HCT116 (cell line): ENCODE data around the gene HK1. TPM values are rescaled to one million over a fixed set of nuclear protein-coding genes. Genes with fewer than 3 reads are reported as not detected.

Experiments used
- ATAC-seq: fragments of 200-7000 bp; cut with Tn5 transposase; 2 replicates; pipeline ENCODE4 v1.9.1; 2020; ENCODE audit warnings: mild to moderate bottlenecking, moderate library complexity
- BruUV-seq: library from RNA; stranded (reverse); fragments of 400-500 nt; replicated peaks from 2 replicates; lab custom pipeline; 2021; lab: Mats Ljungman, UMichigan
- CTCF ChIA-PET: fragments of 300-600 bp; sonication (Branson Sonifier 250); formaldehyde crosslinking; loops from one replicate; lab custom pipeline; 2021; ENCODE audit warnings: antibody characterized with exemption; lab: Charles Lee
- POLR2A ChIA-PET: fragments of 300-600, 350-600 bp; sonication (Branson Sonifier 250); formaldehyde crosslinking; loops from one replicate; lab custom pipeline; 2021; ENCODE audit warnings: antibody characterized with exemption; lab: Charles Lee
- RAD21 ChIA-PET, 2 experiments: fragments of 300-600 bp; sonication (Branson Sonifier 250); formaldehyde crosslinking; loops; one replicate each; lab custom pipeline; 2023; ENCODE audit warnings: low total read pairs in 2 of 2; ENCODE audit not compliant: uncharacterized antibody in 2 of 2, unreplicated experiment in 2 of 2, low non-redundant PET in 1 of 2; lab: Charles Lee
- DNase-seq: peaks from one replicate; pipeline ENCODE4 v3.0.0-alpha.2; 2010; ENCODE audit warnings: low read depth, low spot score
- H2AFZ ChIP-seq: fragments of 200-600 bp; shearing (Covaris generic), sonication (generic); 2 replicates; pipeline ENCODE4 v1.6.1; 2017; ENCODE audit warnings: low read depth, mixed run types, mixed read lengths, antibody characterized with exemption, low read length; ENCODE audit not compliant: poor library complexity, severe bottlenecking
- H3K27ac ChIP-seq: 2 replicates; pipeline ENCODE4 v1.5.1; 2012; ENCODE audit warnings: low read depth, low read length
- H3K27me3 ChIP-seq: fragments of 200-600 bp; sonication (generic); 2 replicates; pipeline ENCODE4 v1.6.1; 2016; ENCODE audit warnings: mixed run types, low read length, mixed read lengths; ENCODE audit not compliant: insufficient read depth
- H3K36me3 ChIP-seq, 2 experiments: fragments of 200-500 bp in 1 of 2; fragments of 200-600 bp in 1 of 2; sonication (Bioruptor generic) in 1 of 2; sonication (generic) in 1 of 2; 2 replicates each; pipeline versions ENCODE4 v1.5.1 to v1.6.1; 2014 to 2016; ENCODE audit warnings: low read length in 2 of 2, inconsistent platforms in 1 of 2, mixed read lengths in 1 of 2, mixed run types in 1 of 2; ENCODE audit not compliant: insufficient read depth in 2 of 2, control insufficient read depth in 1 of 2
- H3K4me1 ChIP-seq, 2 experiments: fragments of 200-600 bp in 1 of 2; sonication (generic) in 1 of 2; 2 replicates each; pipeline versions ENCODE4 v1.5.1 to v1.6.1; 2012 to 2017; ENCODE audit warnings: low read length in 2 of 2, inconsistent platforms in 1 of 2, mild to moderate bottlenecking in 1 of 2, mixed read lengths in 1 of 2, mixed run types in 1 of 2, moderate library complexity in 1 of 2; ENCODE audit not compliant: insufficient read depth in 2 of 2, control insufficient read depth in 1 of 2
- H3K4me2 ChIP-seq: fragments of 200-600 bp; sonication (generic); 2 replicates; pipeline ENCODE4 v1.6.1; 2017; ENCODE audit warnings: mixed run types, low read length, mixed read lengths
- H3K4me3 ChIP-seq, 2 experiments: fragments of 200-600 bp in 1 of 2; sonication (generic) in 1 of 2; replicated peaks in 1 of 2; 2 replicates each; pipeline ENCODE4 v1.5.1; 2011 to 2016; ENCODE audit warnings: low read length in 2 of 2, control low read depth in 1 of 2, low read depth in 1 of 2, mild to moderate bottlenecking in 1 of 2, mixed read lengths in 1 of 2, mixed run types in 1 of 2
- H3K79me2 ChIP-seq: fragments of 200-600 bp; sonication (generic); 2 replicates; pipeline ENCODE4 v1.6.1; 2017; ENCODE audit warnings: mild to moderate bottlenecking, mixed run types, low read length, moderate library complexity, mixed read lengths; ENCODE audit not compliant: insufficient read depth
- H3K9ac ChIP-seq: fragments of 200-600 bp; sonication (generic); 2 replicates; pipeline ENCODE4 v1.6.1; 2016; ENCODE audit warnings: low read length, mixed read lengths
- H3K9me2 ChIP-seq: fragments of 200-600 bp; sonication (generic), shearing (Covaris generic); 2 replicates; pipeline ENCODE4 v1.6.1; 2017; ENCODE audit warnings: mixed run types, mild to moderate bottlenecking, moderate library complexity; ENCODE audit not compliant: insufficient read depth
- H3K9me3 ChIP-seq, 2 experiments: fragments of 200-500 bp in 1 of 2; fragments of 200-600 bp in 1 of 2; sonication (Bioruptor generic) in 1 of 2; sonication (generic) in 1 of 2; 2 replicates each; pipeline ENCODE4 v1.6.1; 2014 to 2017; ENCODE audit warnings: low read length in 2 of 2, mixed read lengths in 2 of 2, inconsistent platforms in 1 of 2, low read depth in 1 of 2, mild to moderate bottlenecking in 1 of 2, mixed run types in 1 of 2, moderate library complexity in 1 of 2; ENCODE audit not compliant: control insufficient read depth in 1 of 2, insufficient read depth in 1 of 2
- H4K20me1 ChIP-seq: fragments of 200-600 bp; sonication (generic), shearing (Covaris generic); 2 replicates; pipeline ENCODE4 v1.6.1; 2017; ENCODE audit warnings: mixed run types, mild to moderate bottlenecking, moderate library complexity; ENCODE audit not compliant: insufficient read depth
- EGR1 ChIP-seq: IDR thresholded peaks from 2 replicates; pipeline ENCODE4 v1.6.1; 2012; ENCODE audit warnings: low read depth
- EZH2 ChIP-seq: fragments of 200-600 bp; sonication (generic); IDR thresholded peaks from 2 replicates; pipeline ENCODE4 v1.6.1; 2017; ENCODE audit warnings: antibody characterized with exemption, mixed run types
- RAD21 ChIP-seq: IDR thresholded peaks from 2 replicates; pipeline ENCODE4 v1.6.1; 2012; ENCODE audit warnings: low read depth, mild to moderate bottlenecking
- SRF ChIP-seq: IDR thresholded peaks from 2 replicates; pipeline ENCODE4 v1.6.1; 2012; ENCODE audit warnings: low read depth
- ZFX ChIP-seq: fragments of 450-650 bp; IDR thresholded peaks from 2 replicates; pipeline ENCODE4 v1.6.1; 2017
- intact Hi-C: fragments of 100-400 bp; cut with micrococcal nuclease; formaldehyde crosslinking; loops from 2 replicates; pipeline ENCODE4 v1.10.0; 2022
- total RNA-seq: library from RNA; stranded (reverse); gene quantifications from one replicate; pipeline ENCODE4 v1.2.1, GENCODE V29; 2021; ENCODE audit not compliant: unreplicated experiment
- TF ChIP-seq, protein P1 (sequence below): IDR thresholded peaks from 2 replicates; pipeline ENCODE4 v1.6.1; 2012; ENCODE audit warnings: low read depth
- TF ChIP-seq, protein P2 (sequence below), 3 experiments: fragments of 200-600 bp in 1 of 3; sonication (generic) in 1 of 3; IDR thresholded peaks in 2 of 3; conservative IDR thresholded peaks in 1 of 3; 2 replicates each; pipeline ENCODE4 v1.5.1; 2012 to 2017; ENCODE audit warnings: low read depth in 2 of 3, low read length in 2 of 3, antibody characterized with exemption in 1 of 3, borderline replicate concordance in 1 of 3, control low read depth in 1 of 3, mild to moderate bottlenecking in 1 of 3, mixed read lengths in 1 of 3, mixed run types in 1 of 3, moderate library complexity in 1 of 3; ENCODE audit not compliant: insufficient read depth in 1 of 3

Gene HK1
- total RNA-seq, 1 experiment from 2014 or later: 50.3 TPM

DNA sequence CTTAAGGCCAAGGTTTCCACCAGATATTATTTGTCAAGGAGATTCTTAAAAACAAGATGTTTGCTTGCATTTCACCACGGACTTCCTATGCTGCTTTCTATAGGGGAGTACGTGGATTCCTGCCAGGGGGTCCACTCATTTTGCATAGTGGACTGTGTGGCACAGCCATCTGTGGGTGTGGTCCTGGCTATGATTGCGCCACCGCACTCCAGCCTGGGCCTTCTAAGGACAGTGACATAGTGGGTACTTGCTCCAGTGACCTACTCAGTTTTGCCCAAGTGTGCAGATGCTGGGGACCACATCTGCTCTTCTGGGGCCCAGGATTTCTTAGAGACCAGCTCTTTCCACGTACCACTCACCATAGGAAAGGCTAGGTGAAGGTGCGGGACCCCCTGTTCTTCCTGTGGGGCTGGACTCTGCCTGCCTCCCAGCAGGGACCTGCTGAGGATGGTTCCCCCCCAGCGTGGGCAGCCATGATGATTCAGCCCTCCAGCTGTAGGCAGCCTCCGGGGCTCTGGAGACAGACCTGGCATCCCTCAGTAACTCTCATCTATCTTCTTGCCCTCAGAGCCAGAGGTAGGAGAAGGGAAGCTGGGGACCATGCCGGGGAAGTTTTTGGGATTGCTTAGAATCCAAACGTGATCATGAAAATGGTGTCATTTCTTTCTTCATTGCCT lies 42.9 kb downstream of the HK1 start:
- DNase-seq (no peak), ATAC-seq (no peak)
- no peak overlapping the region for H3K4me3 ChIP-seq
- H3K9me3 ChIP-seq: no peaks in the 10 kb centered on the region
- H3K79me2 ChIP-seq: peaks cover 44% of the 10 kb centered on the region
- no peaks in the 10 kb centered on the region for H3K36me3 ChIP-seq
- ChIA-PET POLR2A (no interaction called here), RAD21 (no interaction called here), CTCF (no interaction called here)
- intact Hi-C loops: no loop called here
- no peaks in the 10 kb centered on the region for H3K27me3 ChIP-seq
- BruUV-seq: no TSS peak
- no peaks in the 10 kb centered on the region for H4K20me1 ChIP-seq
- no peak overlapping the region for H3K4me2 ChIP-seq
- TF ChIP-seq, protein P1, sequence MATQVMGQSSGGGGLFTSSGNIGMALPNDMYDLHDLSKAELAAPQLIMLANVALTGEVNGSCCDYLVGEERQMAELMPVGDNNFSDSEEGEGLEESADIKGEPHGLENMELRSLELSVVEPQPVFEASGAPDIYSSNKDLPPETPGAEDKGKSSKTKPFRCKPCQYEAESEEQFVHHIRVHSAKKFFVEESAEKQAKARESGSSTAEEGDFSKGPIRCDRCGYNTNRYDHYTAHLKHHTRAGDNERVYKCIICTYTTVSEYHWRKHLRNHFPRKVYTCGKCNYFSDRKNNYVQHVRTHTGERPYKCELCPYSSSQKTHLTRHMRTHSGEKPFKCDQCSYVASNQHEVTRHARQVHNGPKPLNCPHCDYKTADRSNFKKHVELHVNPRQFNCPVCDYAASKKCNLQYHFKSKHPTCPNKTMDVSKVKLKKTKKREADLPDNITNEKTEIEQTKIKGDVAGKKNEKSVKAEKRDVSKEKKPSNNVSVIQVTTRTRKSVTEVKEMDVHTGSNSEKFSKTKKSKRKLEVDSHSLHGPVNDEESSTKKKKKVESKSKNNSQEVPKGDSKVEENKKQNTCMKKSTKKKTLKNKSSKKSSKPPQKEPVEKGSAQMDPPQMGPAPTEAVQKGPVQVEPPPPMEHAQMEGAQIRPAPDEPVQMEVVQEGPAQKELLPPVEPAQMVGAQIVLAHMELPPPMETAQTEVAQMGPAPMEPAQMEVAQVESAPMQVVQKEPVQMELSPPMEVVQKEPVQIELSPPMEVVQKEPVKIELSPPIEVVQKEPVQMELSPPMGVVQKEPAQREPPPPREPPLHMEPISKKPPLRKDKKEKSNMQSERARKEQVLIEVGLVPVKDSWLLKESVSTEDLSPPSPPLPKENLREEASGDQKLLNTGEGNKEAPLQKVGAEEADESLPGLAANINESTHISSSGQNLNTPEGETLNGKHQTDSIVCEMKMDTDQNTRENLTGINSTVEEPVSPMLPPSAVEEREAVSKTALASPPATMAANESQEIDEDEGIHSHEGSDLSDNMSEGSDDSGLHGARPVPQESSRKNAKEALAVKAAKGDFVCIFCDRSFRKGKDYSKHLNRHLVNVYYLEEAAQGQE: no peak
- TF ChIP-seq EGR1 (no peak), SRF (no peak), RAD21 (no peak), ZFX (no peak), EZH2 (no peak)
- TF ChIP-seq, protein P2, sequence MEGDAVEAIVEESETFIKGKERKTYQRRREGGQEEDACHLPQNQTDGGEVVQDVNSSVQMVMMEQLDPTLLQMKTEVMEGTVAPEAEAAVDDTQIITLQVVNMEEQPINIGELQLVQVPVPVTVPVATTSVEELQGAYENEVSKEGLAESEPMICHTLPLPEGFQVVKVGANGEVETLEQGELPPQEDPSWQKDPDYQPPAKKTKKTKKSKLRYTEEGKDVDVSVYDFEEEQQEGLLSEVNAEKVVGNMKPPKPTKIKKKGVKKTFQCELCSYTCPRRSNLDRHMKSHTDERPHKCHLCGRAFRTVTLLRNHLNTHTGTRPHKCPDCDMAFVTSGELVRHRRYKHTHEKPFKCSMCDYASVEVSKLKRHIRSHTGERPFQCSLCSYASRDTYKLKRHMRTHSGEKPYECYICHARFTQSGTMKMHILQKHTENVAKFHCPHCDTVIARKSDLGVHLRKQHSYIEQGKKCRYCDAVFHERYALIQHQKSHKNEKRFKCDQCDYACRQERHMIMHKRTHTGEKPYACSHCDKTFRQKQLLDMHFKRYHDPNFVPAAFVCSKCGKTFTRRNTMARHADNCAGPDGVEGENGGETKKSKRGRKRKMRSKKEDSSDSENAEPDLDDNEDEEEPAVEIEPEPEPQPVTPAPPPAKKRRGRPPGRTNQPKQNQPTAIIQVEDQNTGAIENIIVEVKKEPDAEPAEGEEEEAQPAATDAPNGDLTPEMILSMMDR (IDR thresholded peaks at IDR 0.05 in 2 of 3, conservative IDR thresholded peaks at IDR 0.05 in 1 of 3; ENCODE audit: borderline replicate concordance in 1 of 3, insufficient read depth in 1 of 3, low read depth in 2 of 3, low read length in 2 of 3): no peak
- H2AFZ ChIP-seq: no peak overlapping the region
- no peak overlapping the region for H3K9ac ChIP-seq
- no peak overlapping the region for H3K27ac ChIP-seq
- H3K4me1 ChIP-seq: peaks cover 22 to 44% of the 10 kb centered on the region in 2 experiments
- H3K9me2 ChIP-seq: no peaks in the 10 kb centered on the region
